Measurements from ENCODE around the gene NDUFA13. TPM values are rescaled to one million over a fixed set of nuclear protein-coding genes. Genes with fewer than 3 reads are reported as not detected.

NDUFA13 gene
- total and polyA plus RNA-seq, 12 donors, result 17.0 to 558 (median 326) TPM

GRCh38 chr19:19495614-19496603, 20.1 kb upstream of the NDUFA13 start:
- no peak for TF ChIP-seq CTCF (IDR thresholded peaks at IDR 0.05)
- TF ChIP-seq POLR2A (IDR thresholded peaks at IDR 0.05), result no peak
- Histone ChIP-seq H3K4me1 (replicated peaks in 1 of 2) (peaks cover 0 to 12% of the 10 kb centered on the region in 2 donors), H3K9me3 (replicated peaks in 1 of 3) (no peaks in the 10 kb centered on the region), H3K36me3 (replicated peaks in 1 of 2) (peaks cover 0 to 80% of the 10 kb centered on the region in 2 donors), H3K27ac (no peak overlapping the region), H3K27me3 (no peaks in the 10 kb centered on the region), H3K4me3 (no peak overlapping the region)
- no peak for DNase-seq
- 88 to 93% (median 90%) methylated on average over 20 to 30 of the region's 30 CpGs for WGBS, 4 donors
- intact Hi-C loops (cut with DNase I), result no loop called here

GRCh38 chr19:19498255-19498991, 17.6 kb upstream of the NDUFA13 start:
- 91 to 94% (median 92%) methylated on average over 18 to 33 of the region's 33 CpGs for WGBS, 4 donors
- Histone ChIP-seq H3K4me3 (no peak overlapping the region), H3K9me3 (replicated peaks in 1 of 3) (no peaks in the 10 kb centered on the region), H3K36me3 (replicated peaks in 1 of 2) (peaks cover 0 to 92% of the 10 kb centered on the region in 2 donors), H3K27ac (no peak overlapping the region), H3K4me1 (replicated peaks in 1 of 2) (no peaks in the 10 kb centered on the region), H3K27me3 (no peaks in the 10 kb centered on the region)
- intact Hi-C loops (cut with DNase I), result no loop called here
- TF ChIP-seq CTCF (IDR thresholded peaks at IDR 0.05), result no peak
- no peak for TF ChIP-seq POLR2A (IDR thresholded peaks at IDR 0.05)
- no peak for DNase-seq

GRCh38 chr19:19499272-19499995, 16.6 kb upstream of the NDUFA13 start:
- intact Hi-C loops (cut with DNase I), result no loop called here

More at GRCh38 chr19:19499272-19499995, 16.6 kb upstream of the NDUFA13 start:
- no peak for DNase-seq
- H3K27me3 ChIP-seq, result no peaks in the 10 kb centered on the region
- peaks cover 0 to 83% of the 10 kb centered on the region in 2 donors for H3K36me3 ChIP-seq (replicated peaks in 1 of 2)
- H3K27ac ChIP-seq, result no peak overlapping the region
- whole genome bisulfite sequencing, 4 donors, result 78 to 94% (median 82%) methylated on average over 7 to 18 of the region's 18 CpGs
- TF ChIP-seq CTCF (IDR thresholded peaks at IDR 0.05) (no peak), POLR2A (IDR thresholded peaks at IDR 0.05) (no peak)
- no peak overlapping the region for H3K4me3 ChIP-seq
- no peaks in the 10 kb centered on the region for H3K4me1 ChIP-seq (replicated peaks in 1 of 2)
- no peaks in the 10 kb centered on the region for H3K9me3 ChIP-seq (replicated peaks in 1 of 3)
